Measurements from ENCODE around the gene SURF1. TPM values are rescaled to one million over a fixed set of nuclear protein-coding genes. Genes with fewer than 3 reads are reported as not detected.

The SURF1 gene
- total and polyA plus RNA-seq, 10 of the 15 experiments (the other 5 are each of a cell fraction or from before 2014, with no cell fraction given), result 17.9 to 46.4 (median 29.6) TPM

GRCh38 chr9:133335924-133336811, 20.1 kb downstream of the SURF1 start, which contains the start of gene SURF6 (continued):
- TF ChIP-seq FOS (IDR thresholded peaks at IDR 0.05; ENCODE audit: borderline replicate concordance, extremely low read depth, insufficient read length) (no peak), ESRRA (IDR thresholded peaks at IDR 0.05; ENCODE audit: low read length) (no peak), ZNF207 (IDR thresholded peaks at IDR 0.05; ENCODE audit: borderline replicate concordance) (peak; percentile 95; the same call in 1 of the 2 replicates), CEBPB (IDR thresholded peaks at IDR 0.05; ENCODE audit: borderline replicate concordance in 1 of 2, low read depth in 2 of 2, low read length in 2 of 2) (peak in 1 of 2 experiments; percentile 26; a peak in 1 of 4 replicates), EGR1 (IDR thresholded peaks at IDR 0.05; ENCODE audit: borderline replicate concordance in 1 of 2, low read depth in 2 of 2, low read length in 2 of 2) (peak in 1 of 2 experiments; percentile 74; a peak in 1 of 3 replicates), TBL1XR1 (IDR thresholded peaks at IDR 0.05; ENCODE audit: low read depth, low read length) (0 out of 2 replicates have a peak, but pooled peaks have one; percentile 22), GABPA (IDR thresholded peaks at IDR 0.05; ENCODE audit: low read depth) (peak; percentile 89), EED (IDR thresholded peaks at IDR 0.05; ENCODE audit: low read depth) (peak; percentile 33; the same call in 1 of the 2 replicates), DPF2 (IDR thresholded peaks at IDR 0.05) (peak; percentile 75), PBX3 (IDR thresholded peaks at IDR 0.05; ENCODE audit: insufficient replicate concordance, low read depth, low read length) (peak; percentile 13), CHD1 (IDR thresholded peaks at IDR 0.05; ENCODE audit: low read depth, low read length) (no peak), TCF3 (IDR thresholded peaks at IDR 0.05; ENCODE audit: borderline replicate concordance, insufficient read depth, low read depth, low read length) (peak; percentile 72; the same call in 1 of the 2 replicates), POU2F2 (IDR thresholded peaks at IDR 0.05; ENCODE audit: borderline replicate concordance, low read depth, low read length) (peak; percentile 42; the same call in 2 of the 3 replicates), NFYB (IDR thresholded peaks at IDR 0.05; ENCODE audit: insufficient read depth, low read depth, low read length) (peak; percentile 61; the same call in 1 of the 2 replicates), GATAD2B (conservative IDR thresholded peaks at IDR 0.05; ENCODE audit: low read depth) (peak; percentile 82), TAF1 (IDR thresholded peaks at IDR 0.05; ENCODE audit: borderline replicate concordance, low read depth, low read length) (peak; percentile 85; the same call in 1 of the 2 replicates), BACH1 (IDR thresholded peaks at IDR 0.05; ENCODE audit: borderline replicate concordance) (peak; percentile 86), MEF2A (IDR thresholded peaks at IDR 0.05; ENCODE audit: insufficient read depth, low read depth, low read length) (0 out of 2 replicates have a peak, but pooled peaks have one; percentile 51), RELB (IDR thresholded peaks at IDR 0.05; ENCODE audit: low read depth) (peak; percentile 97), STAT3 (IDR thresholded peaks at IDR 0.05; ENCODE audit: low read depth, low read length) (no peak), E2F8 (IDR thresholded peaks at IDR 0.05; ENCODE audit: low read depth, partially characterized antibody) (peak; percentile 24), POLR2AphosphoS5 (IDR thresholded peaks at IDR 0.05; ENCODE audit: low read length) (peak; percentile 71; the same call in 1 of the 2 replicates), SMC3 (IDR thresholded peaks at IDR 0.05; ENCODE audit: borderline replicate concordance, low read length) (no peak), ZNF274 (IDR thresholded peaks at IDR 0.05; ENCODE audit: insufficient read depth, insufficient read length) (no peak)
